ENCODE measurements around the gene LRRC41. TPM values are rescaled to one million over a fixed set of nuclear protein-coding genes. Genes with fewer than 3 reads are reported as not detected.

Gene LRRC41
- total and polyA plus RNA-seq, 2 of the 13 experiments (the other 11 are each of a cell fraction or from before 2014, with no cell fraction given) = 48.1 to 53.6 TPM

DNA sequence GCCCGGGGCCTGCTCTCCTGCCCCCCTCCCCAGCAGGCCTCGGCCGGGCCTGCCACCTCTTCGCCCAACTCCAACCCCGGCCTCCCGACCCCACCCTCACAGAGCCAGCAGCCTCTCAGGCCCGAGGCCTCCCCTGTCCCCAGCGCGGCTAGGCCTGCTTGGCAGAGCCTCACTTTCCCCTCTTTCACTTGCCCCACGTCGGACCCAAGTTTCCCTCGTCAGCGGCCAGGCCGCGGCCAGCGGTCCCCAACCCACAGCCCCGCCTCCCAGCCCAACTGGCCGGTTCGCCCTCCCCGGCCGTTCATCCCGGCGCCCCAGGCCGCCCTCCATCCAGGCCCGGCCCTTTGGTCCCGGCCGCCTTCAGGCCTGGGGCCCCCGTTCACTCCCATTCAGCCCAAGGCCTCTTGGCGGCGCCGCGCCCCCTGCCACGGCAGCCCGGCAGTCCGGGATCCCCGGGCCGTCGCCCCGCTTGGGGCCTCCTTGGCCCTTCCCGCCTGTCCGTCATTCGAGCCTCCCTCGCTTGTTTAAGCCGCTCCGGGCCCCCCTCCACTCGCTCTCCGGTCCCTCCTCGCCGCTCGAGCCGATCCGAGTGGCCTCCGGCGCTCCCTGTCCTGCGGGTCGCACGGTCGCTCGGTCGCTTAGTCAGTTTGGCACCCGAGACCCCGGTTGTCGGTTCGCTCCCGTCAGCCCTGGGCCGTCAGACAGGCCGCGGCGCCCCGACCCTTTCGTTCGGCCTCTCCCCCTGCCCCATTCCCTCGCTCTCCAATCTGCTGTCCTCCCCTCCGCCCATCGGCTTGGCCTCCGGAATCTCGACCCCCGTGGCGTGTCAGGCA lies 1.4 kb downstream of the LRRC41 start (continued):
- TF ChIP-seq FOXJ3 (CRISPR knock-in tag; IDR thresholded peaks at IDR 0.05; ENCODE audit: borderline replicate concordance) = 0 out of 2 replicates have a peak, but pooled peaks have one; percentile 25
- no peak for TF ChIP-seq ZKSCAN5 (CRISPR knock-in tag; IDR thresholded peaks at IDR 0.05)
- no peak for TF ChIP-seq SIN3B (IDR thresholded peaks at IDR 0.05; ENCODE audit: low read length)
- TF ChIP-seq, protein P1, sequence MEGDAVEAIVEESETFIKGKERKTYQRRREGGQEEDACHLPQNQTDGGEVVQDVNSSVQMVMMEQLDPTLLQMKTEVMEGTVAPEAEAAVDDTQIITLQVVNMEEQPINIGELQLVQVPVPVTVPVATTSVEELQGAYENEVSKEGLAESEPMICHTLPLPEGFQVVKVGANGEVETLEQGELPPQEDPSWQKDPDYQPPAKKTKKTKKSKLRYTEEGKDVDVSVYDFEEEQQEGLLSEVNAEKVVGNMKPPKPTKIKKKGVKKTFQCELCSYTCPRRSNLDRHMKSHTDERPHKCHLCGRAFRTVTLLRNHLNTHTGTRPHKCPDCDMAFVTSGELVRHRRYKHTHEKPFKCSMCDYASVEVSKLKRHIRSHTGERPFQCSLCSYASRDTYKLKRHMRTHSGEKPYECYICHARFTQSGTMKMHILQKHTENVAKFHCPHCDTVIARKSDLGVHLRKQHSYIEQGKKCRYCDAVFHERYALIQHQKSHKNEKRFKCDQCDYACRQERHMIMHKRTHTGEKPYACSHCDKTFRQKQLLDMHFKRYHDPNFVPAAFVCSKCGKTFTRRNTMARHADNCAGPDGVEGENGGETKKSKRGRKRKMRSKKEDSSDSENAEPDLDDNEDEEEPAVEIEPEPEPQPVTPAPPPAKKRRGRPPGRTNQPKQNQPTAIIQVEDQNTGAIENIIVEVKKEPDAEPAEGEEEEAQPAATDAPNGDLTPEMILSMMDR (CRISPR knock-in tag; IDR thresholded peaks at IDR 0.05) = peak; percentile 24; the same call in 1 of the 2 replicates
- TF ChIP-seq, protein P2, sequence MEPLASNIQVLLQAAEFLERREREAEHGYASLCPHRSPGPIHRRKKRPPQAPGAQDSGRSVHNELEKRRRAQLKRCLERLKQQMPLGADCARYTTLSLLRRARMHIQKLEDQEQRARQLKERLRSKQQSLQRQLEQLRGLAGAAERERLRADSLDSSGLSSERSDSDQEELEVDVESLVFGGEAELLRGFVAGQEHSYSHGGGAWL (CRISPR knock-in tag; IDR thresholded peaks at IDR 0.05) = no peak
- TF ChIP-seq, protein P3, sequence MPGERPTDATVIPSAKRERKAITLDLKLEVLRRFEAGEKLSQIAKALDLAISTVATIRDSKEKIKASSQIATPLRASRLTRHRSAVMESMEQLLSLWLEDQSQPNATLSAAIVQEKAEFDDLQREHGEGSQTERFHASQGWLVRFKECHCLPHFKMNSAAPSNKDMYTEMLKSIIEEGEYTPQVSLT (CRISPR knock-in tag; IDR thresholded peaks at IDR 0.05; ENCODE audit: borderline replicate concordance, low read depth) = no peak
- TF ChIP-seq, protein P4, sequence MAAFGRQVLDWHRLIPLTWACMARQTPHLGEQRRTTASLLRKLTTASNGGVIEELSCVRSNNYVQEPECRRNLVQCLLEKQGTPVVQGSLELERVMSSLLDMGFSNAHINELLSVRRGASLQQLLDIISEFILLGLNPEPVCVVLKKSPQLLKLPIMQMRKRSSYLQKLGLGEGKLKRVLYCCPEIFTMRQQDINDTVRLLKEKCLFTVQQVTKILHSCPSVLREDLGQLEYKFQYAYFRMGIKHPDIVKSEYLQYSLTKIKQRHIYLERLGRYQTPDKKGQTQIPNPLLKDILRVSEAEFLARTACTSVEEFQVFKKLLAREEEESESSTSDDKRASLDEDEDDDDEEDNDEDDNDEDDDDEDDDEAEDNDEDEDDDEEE (CRISPR knock-in tag; IDR thresholded peaks at IDR 0.05) = no peak
- TF ChIP-seq ATM (IDR thresholded peaks at IDR 0.05; ENCODE audit: borderline replicate concordance) = no peak
- TF ChIP-seq, protein P5, sequence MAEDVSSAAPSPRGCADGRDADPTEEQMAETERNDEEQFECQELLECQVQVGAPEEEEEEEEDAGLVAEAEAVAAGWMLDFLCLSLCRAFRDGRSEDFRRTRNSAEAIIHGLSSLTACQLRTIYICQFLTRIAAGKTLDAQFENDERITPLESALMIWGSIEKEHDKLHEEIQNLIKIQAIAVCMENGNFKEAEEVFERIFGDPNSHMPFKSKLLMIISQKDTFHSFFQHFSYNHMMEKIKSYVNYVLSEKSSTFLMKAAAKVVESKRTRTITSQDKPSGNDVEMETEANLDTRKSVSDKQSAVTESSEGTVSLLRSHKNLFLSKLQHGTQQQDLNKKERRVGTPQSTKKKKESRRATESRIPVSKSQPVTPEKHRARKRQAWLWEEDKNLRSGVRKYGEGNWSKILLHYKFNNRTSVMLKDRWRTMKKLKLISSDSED (CRISPR knock-in tag; IDR thresholded peaks at IDR 0.05) = peak; percentile 95; the same call in 1 of the 2 replicates
- no peak for TF ChIP-seq ATF1 (CRISPR knock-in tag; IDR thresholded peaks at IDR 0.05)
- no peak for TF ChIP-seq SAFB2 (CRISPR knock-in tag; IDR thresholded peaks at IDR 0.05; ENCODE audit: borderline replicate concordance, low read depth)
- no peak for TF ChIP-seq CCAR2 (optimal IDR thresholded peaks at IDR 0.05; ENCODE audit: low read depth, low read length)
- TF ChIP-seq ZNF781 (CRISPR knock-in tag; IDR thresholded peaks at IDR 0.05; ENCODE audit: borderline replicate concordance, not compliant biosample characterization) = no peak
- 0 out of 2 replicates have a peak, but pooled peaks have one; percentile 27 for TF ChIP-seq POGZ (CRISPR knock-in tag; IDR thresholded peaks at IDR 0.05)
- no peak for TF ChIP-seq ZNF616 (CRISPR knock-in tag; IDR thresholded peaks at IDR 0.05; ENCODE audit: low read depth)
- TF ChIP-seq BRD4 (CRISPR knock-in tag; IDR thresholded peaks at IDR 0.05) = no peak; the same call in none of the 2 replicates
- peak; percentile 33; the same call in 1 of the 2 replicates for TF ChIP-seq ZNF329 (CRISPR knock-in tag; IDR thresholded peaks at IDR 0.05; ENCODE audit: low read depth)
- no peak for TF ChIP-seq ZNF10 (CRISPR knock-in tag; IDR thresholded peaks at IDR 0.05; ENCODE audit: borderline replicate concordance, low read depth)
- TF ChIP-seq ZNF777 (CRISPR knock-in tag; IDR thresholded peaks at IDR 0.05) = peak; percentile 30; the same call in 1 of the 2 replicates
- no peak for TF ChIP-seq TOE1 (CRISPR knock-in tag; IDR thresholded peaks at IDR 0.05)
- TF ChIP-seq SP1 (IDR thresholded peaks at IDR 0.05) = no peak
- TF ChIP-seq SP1 (CRISPR knock-in tag; IDR thresholded peaks at IDR 0.05) = no peak
- no peak for TF ChIP-seq ZFP90 (CRISPR knock-in tag; IDR thresholded peaks at IDR 0.05; ENCODE audit: borderline replicate concordance)
